ENCODE measurements around the gene LIPK. TPM values are rescaled to one million over a fixed set of nuclear protein-coding genes. Genes with fewer than 3 reads are reported as not detected.

LIPK gene
- total and polyA plus RNA-seq, 2 of the 8 experiments (the other 6 are each of a cell fraction or from before 2014, with no cell fraction given): not detected

GRCh38 chr10:88765816-88766215 is 59.8 kb downstream of the LIPK start (continued):
- TF ChIP-seq KDM5A (IDR thresholded peaks at IDR 0.05; ENCODE audit: low read length): no peak
- TF ChIP-seq BCL11A (IDR thresholded peaks at IDR 0.05; ENCODE audit: low read depth in 2 of 2, low read length in 2 of 2): no peak
- TF ChIP-seq JUND (IDR thresholded peaks at IDR 0.05; ENCODE audit: low read length): no peak
- no peak for TF ChIP-seq PHF8 (conservative IDR thresholded peaks at IDR 0.05; ENCODE audit: low read depth, low read length)
- TF ChIP-seq SP1 (IDR thresholded peaks at IDR 0.05; ENCODE audit: low read depth, low read length): no peak
- no peak for TF ChIP-seq TAF7 (optimal IDR thresholded peaks at IDR 0.05; ENCODE audit: borderline replicate concordance, low read depth, low read length)
- TF ChIP-seq EGR1 (IDR thresholded peaks at IDR 0.05; ENCODE audit: borderline replicate concordance, low read depth, low read length): no peak
- TF ChIP-seq CHD1 (IDR thresholded peaks at IDR 0.05; ENCODE audit: low read depth, low read length): no peak
- TF ChIP-seq SAP30 (IDR thresholded peaks at IDR 0.05; ENCODE audit: insufficient read depth, insufficient replicate concordance, low read length): no peak

Data from H1 (cell line).